Activated effector memory CD4-positive, alpha-beta T cell treated with anti-CD3 and anti-CD28 coated beads, Interleukin-2, amount 50 U/mL, for 16 hours (primary cell): ENCODE results near the gene PTPN9.
"Not testable (repeated sequence)": the region's sequence is repeated elsewhere in the genome, so short reads cannot be mapped to it uniquely, and the experiment has no call there.

Source experiments
- DNase-seq: peaks from one replicate; pipeline ENCODE4 v3.0.0-alpha.2; 2020

Gene PTPN9

GRCh38 chr15:75578948-75579920 is at the start of gene PTPN9:
TSS of gene PTPN9 (minus strand) at chr15:75579315. CDS start at chr15:75578776, 539 bp downstream.
- peak; percentile 90 for DNase-seq

DNA sequence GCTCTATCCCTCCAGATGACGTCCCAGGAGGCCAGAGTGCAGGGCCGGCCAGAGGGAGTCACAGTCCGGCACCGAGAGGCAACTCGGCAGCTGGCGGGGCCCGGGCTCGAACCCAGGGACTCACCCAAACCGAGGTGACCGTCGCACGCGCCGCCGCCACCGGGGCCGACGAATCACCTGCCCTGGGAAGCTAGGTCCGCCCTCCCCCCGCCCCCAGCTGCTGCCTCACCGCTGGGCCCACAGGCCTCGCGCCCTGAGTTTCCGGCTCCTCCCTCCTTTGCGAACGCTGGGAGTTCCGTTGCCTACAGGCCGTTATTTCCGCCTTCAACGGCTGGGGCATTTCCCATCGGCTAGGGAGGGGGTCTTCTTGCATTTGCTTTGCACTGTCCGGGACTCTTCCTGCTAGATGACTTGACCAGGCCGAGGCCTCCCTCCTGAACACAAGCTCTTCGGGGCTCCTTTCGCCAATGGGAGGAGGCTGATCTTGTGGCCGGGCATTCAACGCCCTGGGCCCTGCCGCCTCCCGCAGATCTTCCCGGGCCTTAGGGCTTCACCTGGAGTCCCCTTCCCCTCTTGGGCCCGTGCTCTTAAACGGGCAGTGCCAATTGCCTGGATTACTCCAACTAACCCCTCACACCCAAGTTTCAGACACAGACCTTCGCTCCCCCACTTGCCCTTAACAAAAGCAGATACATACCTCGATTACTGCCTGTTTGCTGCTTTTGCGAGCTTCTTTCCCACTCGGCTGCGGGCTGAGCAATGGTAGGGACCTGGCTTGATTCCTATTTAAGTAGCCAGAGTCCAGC is 46.6 kb upstream of the PTPN9 start, which contains the start of gene SNUPN:
TSS of gene SNUPN (minus strand) at position 184 of the 806 bp plus-strand sequence. CDS start 4,674 bp downstream, outside the sequence.
- DNase-seq, result peak; percentile 98

DNA sequence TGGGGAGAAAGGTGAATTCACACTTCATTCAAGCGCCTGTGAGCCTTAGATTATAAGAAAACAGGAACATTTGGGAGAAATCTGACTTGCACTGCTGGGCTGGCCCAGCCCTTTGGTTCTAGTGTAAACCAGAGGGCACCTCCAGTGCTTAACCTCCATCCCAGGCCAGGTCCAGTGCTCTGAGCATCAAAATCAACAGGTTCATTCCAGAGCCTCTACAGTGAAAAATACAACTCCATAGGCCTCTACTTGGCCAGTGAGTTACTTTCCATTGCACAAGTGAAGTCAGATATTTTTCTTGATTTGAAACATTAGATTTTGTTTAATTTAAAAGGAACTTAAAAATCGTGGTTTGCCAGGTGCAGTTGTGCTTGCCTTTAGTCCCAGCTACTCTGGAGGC is 43.4 kb upstream of the PTPN9 start:
- no peak for DNase-seq

GRCh38 chr15:75620841-75621391 is 41.8 kb upstream of the PTPN9 start:
- DNase-seq, result no peak

GRCh38 chr15:75620058-75620820 is 41.1 kb upstream of the PTPN9 start:
- DNase-seq, result no peak

DNA sequence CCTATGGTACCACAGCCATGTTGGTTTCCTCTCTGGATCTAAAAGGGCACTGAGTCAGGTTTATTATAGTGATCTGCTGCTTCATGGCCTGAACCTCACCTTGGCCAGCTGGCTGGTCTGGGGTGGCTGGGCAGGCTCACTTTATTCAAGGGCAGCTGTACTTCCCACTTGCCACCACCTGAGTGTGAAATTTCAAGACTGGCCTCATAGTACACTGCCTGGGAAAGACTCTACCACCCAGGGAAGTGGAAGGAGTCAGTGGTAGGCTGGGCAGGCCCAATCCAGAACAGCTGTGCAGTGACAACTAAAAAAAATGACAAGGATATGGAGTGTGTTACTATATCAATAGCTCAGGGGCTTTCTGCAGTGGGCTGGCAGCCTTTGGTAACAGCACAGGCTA is 37.7 kb upstream of the PTPN9 start:
- no peak for DNase-seq

GRCh38 chr15:75606711-75607699 is 27.9 kb upstream of the PTPN9 start:
- no peak for DNase-seq

- DNase-seq, result no peak
Measured at GRCh38 chr15:75606026-75606425, 26.9 kb upstream of the PTPN9 start.

DNA sequence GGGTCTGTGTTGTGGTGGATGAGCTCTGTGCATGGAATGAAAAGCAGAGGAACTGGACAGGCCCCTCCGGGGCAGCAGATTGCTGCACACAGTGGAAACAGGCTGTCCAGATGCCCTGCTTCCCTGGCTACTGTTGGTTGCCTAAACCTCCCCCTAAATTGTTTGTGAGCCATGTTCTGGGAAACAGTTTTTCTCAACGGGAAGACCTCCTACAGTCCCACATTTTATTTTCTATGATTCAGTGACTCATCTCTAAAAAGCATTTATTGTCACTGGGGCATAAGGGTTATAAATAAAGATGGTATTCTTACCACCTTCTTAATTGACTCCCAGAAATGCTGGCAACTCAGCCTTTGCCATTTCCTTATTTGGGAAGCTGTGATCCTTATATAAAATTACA is 20.3 kb upstream of the PTPN9 start:
- DNase-seq, result no peak

DNA sequence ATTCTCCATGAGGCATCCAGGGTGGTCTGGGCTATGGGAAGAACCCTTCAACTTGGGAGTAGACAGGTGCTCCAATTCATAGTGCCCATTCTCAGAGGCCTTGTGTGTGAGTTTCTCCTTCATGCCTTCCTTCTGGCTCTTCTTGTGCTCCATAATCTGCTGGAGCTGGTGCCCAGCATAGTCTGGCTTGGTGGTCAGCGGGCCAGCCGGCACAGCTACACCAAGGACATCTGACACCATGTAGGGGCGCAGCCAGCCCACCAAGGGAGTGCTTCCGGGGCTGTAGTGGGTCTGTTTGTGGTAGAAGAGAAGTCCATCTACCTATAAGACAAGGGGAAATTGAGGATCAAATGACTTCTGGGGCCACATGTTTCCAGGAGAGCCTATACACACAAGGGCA is 19.2 kb upstream of the PTPN9 start:
- DNase-seq, result no peak

GRCh38 chr15:75597667-75598341 is 18.7 kb upstream of the PTPN9 start:
- DNase-seq, result peak; percentile 75

DNA sequence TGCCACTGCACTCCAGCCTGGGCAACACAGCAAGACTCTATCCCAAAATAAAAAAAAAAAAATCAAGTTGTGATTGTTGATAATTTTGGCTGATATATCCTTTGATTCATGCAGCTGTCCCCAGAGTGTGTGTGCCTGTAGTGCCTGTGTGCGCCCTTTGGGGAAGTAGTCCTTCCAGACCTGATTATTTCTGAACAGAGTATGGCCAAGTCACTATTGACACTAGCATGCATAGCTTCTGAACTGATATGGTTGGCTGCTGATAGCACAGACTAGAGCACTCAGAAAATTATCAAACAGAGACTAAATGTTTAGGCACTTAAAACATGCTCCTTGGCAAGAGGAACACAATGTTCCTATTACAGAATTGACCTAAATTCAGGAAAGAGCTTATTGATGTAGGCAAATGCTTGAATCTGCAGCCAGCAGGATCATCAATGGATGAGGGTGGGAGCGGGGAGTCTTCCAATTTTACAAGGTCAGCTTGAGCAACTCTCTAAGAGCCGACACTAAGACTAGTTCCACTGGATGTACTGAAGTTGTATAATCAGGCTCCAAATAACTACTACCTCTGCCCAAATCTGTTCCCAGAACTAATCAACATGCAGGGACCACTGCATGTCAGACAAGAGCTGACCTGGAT is 17.7 kb upstream of the PTPN9 start:
- no peak for DNase-seq

GRCh38 chr15:75594276-75594675 is 15.2 kb upstream of the PTPN9 start:
- no peak for DNase-seq

DNA sequence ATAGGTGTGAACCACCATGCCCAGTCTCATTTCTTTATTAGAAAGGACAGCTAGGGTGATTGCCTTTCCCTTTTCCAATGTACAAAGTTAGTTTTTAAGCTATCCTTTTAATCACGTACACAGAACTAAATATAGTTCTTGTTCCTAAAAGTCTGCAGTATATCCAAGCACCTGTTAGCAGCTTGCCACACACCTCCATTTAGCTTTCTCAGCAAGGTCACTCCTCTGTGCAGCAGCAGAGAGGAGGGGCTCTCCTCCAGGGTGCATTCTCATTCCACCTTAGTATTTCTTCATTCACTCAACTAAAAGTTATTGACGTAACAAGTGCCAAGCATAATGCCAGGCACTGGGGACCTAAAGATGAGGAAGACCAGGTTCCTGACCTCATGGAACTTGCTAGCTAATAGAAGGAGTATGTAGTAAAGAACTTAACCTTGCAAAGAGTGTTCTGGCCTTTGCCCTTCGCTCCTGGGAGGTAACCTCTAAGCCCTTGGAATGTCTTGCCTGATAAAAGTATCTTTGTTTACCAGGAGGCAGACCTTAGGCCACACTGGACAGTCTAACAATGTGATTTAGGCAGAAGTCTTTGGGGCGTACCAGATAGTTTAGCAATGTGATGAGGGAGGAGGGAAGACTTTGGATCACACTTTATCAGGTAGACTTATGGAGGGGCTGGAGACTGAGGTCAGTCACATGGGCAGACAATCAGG is 12.7 kb upstream of the PTPN9 start:
- no peak for DNase-seq

GRCh38 chr15:75590239-75590638 is 11.1 kb upstream of the PTPN9 start:
- DNase-seq, result no peak

GRCh38 chr15:75589071-75589470 is 10.0 kb upstream of the PTPN9 start:
- no peak for DNase-seq

DNA sequence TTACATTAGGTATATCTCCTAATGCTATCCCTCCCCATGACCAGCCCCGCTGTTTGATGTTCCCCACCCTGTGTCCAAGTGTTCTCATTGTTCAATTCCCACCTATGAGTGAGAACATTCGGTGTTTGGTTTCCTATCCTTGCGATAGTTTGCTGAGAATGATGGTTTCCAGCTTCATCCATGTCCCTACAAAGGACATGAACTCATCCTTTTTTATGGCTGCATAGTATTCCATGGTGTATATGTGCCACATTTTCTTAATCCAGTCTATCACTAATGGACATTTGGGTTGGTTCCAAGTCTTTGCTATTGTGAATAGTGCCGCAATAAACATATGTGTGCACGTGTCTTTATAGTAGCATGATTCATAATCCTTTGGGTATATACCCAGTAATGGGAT is 7.3 kb upstream of the PTPN9 start:
- DNase-seq, result not testable (repeated sequence)

DNA sequence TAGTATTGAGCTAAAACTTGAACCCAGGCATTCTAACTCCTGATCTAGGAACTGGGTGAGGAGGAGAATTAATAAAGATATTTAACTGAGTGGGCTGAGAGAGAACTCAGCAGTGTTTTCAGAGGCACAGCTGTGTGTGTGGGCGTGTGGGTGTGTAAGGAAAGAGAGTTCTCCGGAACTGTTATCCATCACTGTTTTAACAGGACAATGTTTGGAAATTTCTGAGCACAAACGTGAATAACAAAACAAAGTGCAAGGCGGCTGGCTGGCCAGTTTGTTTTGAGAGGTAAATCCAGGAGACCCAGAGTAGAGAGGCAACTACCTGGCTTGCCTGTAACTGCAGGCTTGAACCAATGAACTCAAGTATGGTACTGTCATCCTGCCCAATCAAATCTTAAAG is 5.0 kb upstream of the PTPN9 start:
- no peak for DNase-seq

GRCh38 chr15:75583701-75584100 is 4.6 kb upstream of the PTPN9 start:
- no peak for DNase-seq
